ENCODE measurements around the gene SLC35E1.

Gene SLC35E1

GRCh38 chr19:16605553-16605994 lies 33.4 kb upstream of the SLC35E1 start:
- TF ChIP-seq POLR2A (IDR thresholded peaks at IDR 0.05; ENCODE audit: low read depth, low read length), result no peak
- DNase-seq (ENCODE audit: insufficient read length, low spot score) (no peak), FAIRE-seq (no peak)

- TF ChIP-seq POLR2A (IDR thresholded peaks at IDR 0.05; ENCODE audit: low read depth, low read length), result no peak
- no peak for DNase-seq (ENCODE audit: insufficient read length, low spot score)
- no peak for FAIRE-seq
These were observed 32.9 kb upstream of the SLC35E1 start for GRCh38 chr19:16605115-16605514.

DNA sequence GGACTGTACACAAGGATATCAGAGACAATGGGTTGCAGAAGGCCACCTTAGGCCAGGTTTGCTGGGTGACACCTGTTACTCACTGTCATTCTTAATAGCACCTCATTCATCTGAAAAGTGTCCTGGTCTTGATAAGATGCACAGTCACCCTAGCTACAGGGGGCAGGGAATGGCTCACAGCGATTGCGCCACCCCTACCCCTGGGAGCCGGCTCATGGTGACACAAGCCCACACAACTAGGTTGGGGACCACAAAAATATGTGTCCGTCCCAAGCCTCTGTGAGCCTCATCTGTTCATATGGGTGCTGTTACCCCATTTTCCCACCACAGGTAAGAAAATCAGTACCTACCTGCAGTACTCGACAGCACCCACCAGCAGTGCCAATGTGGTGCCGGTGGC lies 32.4 kb upstream of the SLC35E1 start:
- no peak for TF ChIP-seq POLR2A (IDR thresholded peaks at IDR 0.05; ENCODE audit: low read depth, low read length)
- FAIRE-seq (no peak), DNase-seq (ENCODE audit: insufficient read length, low spot score) (no peak)

GRCh38 chr19:16603090-16603489 lies 30.9 kb upstream of the SLC35E1 start:
- TF ChIP-seq POLR2A (IDR thresholded peaks at IDR 0.05; ENCODE audit: low read depth, low read length), result no peak
- no peak for DNase-seq (ENCODE audit: insufficient read length, low spot score)
- no peak for FAIRE-seq

- DNase-seq (ENCODE audit: insufficient read length, low spot score), result no peak
- no peak for FAIRE-seq
- no peak for TF ChIP-seq POLR2A (IDR thresholded peaks at IDR 0.05; ENCODE audit: low read depth, low read length)
These were observed 29.3 kb upstream of the SLC35E1 start for GRCh38 chr19:16601378-16602052.

GRCh38 chr19:16600824-16601223 lies 28.6 kb upstream of the SLC35E1 start:
- FAIRE-seq (no peak), DNase-seq (ENCODE audit: insufficient read length, low spot score) (no peak)
- no peak for TF ChIP-seq POLR2A (IDR thresholded peaks at IDR 0.05; ENCODE audit: low read depth, low read length)

DNA sequence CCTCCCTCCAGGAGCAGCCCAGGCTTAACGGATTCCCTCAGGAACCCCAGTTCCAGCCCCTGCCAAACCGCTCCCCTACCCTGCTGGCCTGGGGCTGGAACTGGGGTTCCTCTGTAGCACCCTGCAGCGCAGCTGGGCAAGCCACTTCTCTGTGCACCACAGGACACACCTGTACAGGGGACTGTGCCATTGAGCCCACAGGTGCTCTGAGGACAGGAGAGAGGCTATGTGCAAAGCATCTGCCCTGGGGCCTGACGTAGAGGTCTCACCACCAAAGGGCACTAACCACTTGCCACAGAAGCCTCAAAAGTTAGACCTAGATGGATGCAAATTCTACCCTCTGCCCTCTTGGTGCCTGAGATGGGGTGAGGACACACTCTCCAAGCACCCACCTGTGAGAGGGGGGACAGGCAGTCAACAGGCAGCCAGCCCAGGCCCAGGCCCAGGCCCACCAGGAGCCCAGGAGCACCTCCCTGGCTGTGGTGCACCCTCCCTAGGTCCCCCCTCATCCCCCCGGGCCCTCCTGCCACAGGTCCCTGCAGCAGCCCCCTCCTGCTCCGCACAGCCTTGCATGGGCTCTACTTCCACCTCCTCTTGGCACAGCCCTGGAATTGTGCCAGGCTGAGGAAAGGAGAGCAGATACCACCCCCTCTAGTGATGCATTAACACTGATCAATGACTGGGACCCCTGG lies 27.6 kb upstream of the SLC35E1 start:
- FAIRE-seq, result no peak
- no peak for DNase-seq (ENCODE audit: insufficient read length, low spot score)
- TF ChIP-seq POLR2A (IDR thresholded peaks at IDR 0.05; ENCODE audit: low read depth, low read length), result no peak

DNA sequence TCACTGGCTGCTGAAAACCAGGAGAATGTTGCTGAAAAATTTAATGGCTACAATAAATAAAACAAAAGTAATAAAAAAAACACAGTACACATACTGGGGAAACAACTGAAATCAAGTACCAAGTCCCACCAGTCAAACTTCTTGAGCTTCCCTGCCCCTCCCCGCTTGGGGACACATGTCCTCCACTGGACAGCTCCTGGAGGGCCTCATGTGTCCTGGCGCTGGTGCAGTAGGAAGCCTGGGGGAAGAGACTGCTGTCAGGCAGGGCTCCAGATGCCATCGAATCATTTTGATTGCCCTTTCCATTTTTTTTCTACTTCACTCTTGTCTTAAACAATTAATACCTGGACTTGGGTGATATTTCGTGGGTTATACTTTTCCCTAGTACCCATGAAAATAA lies 26.6 kb upstream of the SLC35E1 start:
- FAIRE-seq, result no peak
- TF ChIP-seq POLR2A (IDR thresholded peaks at IDR 0.05; ENCODE audit: low read depth, low read length), result no peak

DNA sequence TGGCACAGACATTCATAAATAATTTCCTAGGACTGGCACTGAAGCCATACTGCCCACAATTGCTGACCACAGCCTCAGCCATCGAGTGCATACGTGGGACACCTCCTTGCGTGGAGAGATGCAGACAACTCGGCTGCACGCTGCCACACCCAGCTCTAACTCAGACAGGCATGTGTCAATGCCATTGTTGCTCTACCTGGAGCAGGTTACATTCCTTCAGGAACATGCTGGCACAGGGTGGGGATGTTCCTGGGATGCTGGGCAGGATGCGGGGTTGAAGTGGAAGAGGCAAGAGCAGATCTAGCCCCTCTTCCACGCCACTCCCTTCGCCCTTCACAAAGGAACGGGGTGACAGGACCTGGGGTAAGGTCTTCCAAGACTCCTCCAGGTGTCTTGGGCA lies 24.2 kb upstream of the SLC35E1 start:
- DNase-seq (ENCODE audit: insufficient read length, low spot score) (no peak), FAIRE-seq (no peak)
- TF ChIP-seq POLR2A (IDR thresholded peaks at IDR 0.05; ENCODE audit: low read depth, low read length), result no peak

More for the DNA sequence above, 26.6 kb upstream of the SLC35E1 start:
- no peak for DNase-seq (ENCODE audit: insufficient read length, low spot score)

DNA sequence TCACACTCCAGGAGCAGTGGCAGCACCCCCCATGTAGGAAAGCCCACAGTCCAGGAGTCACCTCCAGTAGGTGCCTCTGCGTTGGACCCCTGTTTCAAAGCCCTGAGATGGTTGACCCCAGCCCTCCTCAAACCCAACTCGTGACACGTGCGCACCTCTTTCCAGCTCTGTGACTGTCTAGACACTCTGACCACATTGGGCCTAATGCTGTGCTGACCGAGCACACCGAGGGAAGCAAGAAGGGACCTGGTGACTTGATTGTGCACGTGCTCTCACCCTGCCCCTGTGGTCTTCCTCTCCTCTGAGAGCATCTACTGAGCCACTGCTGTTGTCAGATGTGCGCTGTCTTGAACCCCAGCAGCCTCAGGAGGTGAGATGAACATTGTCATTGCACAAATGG lies 22.9 kb upstream of the SLC35E1 start:
- FAIRE-seq, result no peak
- no peak for TF ChIP-seq POLR2A (IDR thresholded peaks at IDR 0.05; ENCODE audit: low read depth, low read length)
- no peak for DNase-seq (ENCODE audit: insufficient read length, low spot score)

- no peak for TF ChIP-seq POLR2A (IDR thresholded peaks at IDR 0.05; ENCODE audit: low read depth, low read length)
- FAIRE-seq (no peak), DNase-seq (ENCODE audit: insufficient read length, low spot score) (no peak)
These were observed 22.5 kb upstream of the SLC35E1 start for GRCh38 chr19:16594681-16595091.

- FAIRE-seq, result no peak
- no peak for TF ChIP-seq POLR2A (IDR thresholded peaks at IDR 0.05; ENCODE audit: low read depth, low read length)
These were observed 21.9 kb upstream of the SLC35E1 start for GRCh38 chr19:16594131-16594586.

GRCh38 chr19:16593181-16593580 lies 21.0 kb upstream of the SLC35E1 start:
- FAIRE-seq, result no peak
- no peak for DNase-seq (ENCODE audit: insufficient read length, low spot score)
- no peak for TF ChIP-seq POLR2A (IDR thresholded peaks at IDR 0.05; ENCODE audit: low read depth, low read length)

More at GRCh38 chr19:16594131-16594586, 21.9 kb upstream of the SLC35E1 start:
- DNase-seq (ENCODE audit: insufficient read length, low spot score), result no peak

DNA sequence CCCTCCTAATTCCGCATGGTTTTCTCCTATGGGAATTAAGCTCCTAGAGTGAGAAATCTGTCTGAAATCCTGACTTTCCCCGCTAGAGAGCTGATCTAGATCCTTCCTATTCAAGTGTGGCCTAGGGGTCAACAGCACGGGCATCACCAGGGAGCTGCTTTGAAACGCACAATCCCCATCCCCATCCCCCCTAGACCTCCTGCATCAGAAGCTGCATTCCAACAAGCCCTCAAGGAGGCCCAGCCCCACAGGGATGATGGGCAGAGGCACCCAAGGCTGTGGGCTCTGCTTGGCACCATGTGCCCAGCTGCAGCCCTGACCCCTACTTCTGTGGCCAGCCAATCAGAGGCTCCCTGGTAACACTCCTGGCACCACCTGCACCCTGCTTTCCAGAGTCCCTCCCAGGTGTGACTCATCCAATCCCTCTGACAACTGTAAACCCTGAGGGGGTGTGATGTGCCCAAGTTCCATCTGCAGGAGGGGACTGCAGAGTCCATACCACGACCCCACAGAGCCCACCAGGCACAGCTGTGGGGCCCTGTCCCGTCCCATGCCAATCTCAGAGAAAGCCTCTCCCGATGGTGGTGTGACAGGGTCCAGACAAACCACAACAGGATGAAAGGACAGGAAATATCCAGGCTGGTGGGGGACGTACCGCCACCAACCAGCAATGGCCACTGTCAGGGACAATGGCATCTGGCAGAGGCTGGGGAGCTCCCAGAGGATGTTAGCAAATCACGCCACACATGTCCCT lies 19.8 kb upstream of the SLC35E1 start:
- no peak for TF ChIP-seq POLR2A (IDR thresholded peaks at IDR 0.05; ENCODE audit: low read depth, low read length)
- DNase-seq (ENCODE audit: insufficient read length, low spot score), result no peak

More for the DNA sequence above, 19.8 kb upstream of the SLC35E1 start:
- no peak for FAIRE-seq
